LHCN-M2 (cell line): ENCODE data around the gene PNCK. TPM values are rescaled to one million over a fixed set of nuclear protein-coding genes. Genes with fewer than 3 reads are reported as not detected.

Source experiments
- DNase-seq: peaks from one replicate; pipeline ENCODE4 v3.0.0-alpha.2; 2012; ENCODE audit warnings: low read depth
- total RNA-seq: library from RNA; depleted of rRNA; stranded (reverse); fragments of >200 nt; gene quantifications from 2 replicates; pipeline ENCODE4 v1.2.3, GENCODE V29; 2014

PNCK gene
- total RNA-seq, 1 experiment from 2014 or later = not detected

- DNase-seq = no peak
These were observed 31.5 kb downstream of the PNCK start for GRCh38 chrX:153642051-153642654.

GRCh38 chrX:153641627-153642026 is 32.0 kb downstream of the PNCK start:
- DNase-seq = no peak

- DNase-seq = no peak
These were observed 32.7 kb downstream of the PNCK start for GRCh38 chrX:153640736-153641575.

- no peak for DNase-seq
These were observed 33.4 kb downstream of the PNCK start for GRCh38 chrX:153640045-153640686.

- no peak for DNase-seq
These were observed 34.2 kb downstream of the PNCK start for GRCh38 chrX:153639177-153640044.

GRCh38 chrX:153638436-153639176 is 35.0 kb downstream of the PNCK start:
- no peak for DNase-seq

GRCh38 chrX:153638041-153638371 is 35.6 kb downstream of the PNCK start:
- DNase-seq = no peak

- DNase-seq = no peak
These were observed 36.2 kb downstream of the PNCK start for GRCh38 chrX:153637121-153638040.

GRCh38 chrX:153636716-153637115 is 36.9 kb downstream of the PNCK start:
- DNase-seq = no peak

- DNase-seq = peak; percentile 8
These were observed 37.6 kb downstream of the PNCK start for GRCh38 chrX:153635788-153636668.

GRCh38 chrX:153635388-153635787 is 38.2 kb downstream of the PNCK start:
- DNase-seq = no peak

- no peak for DNase-seq
These were observed 38.8 kb downstream of the PNCK start for GRCh38 chrX:153634832-153635231.

GRCh38 chrX:153634236-153634635 is 39.4 kb downstream of the PNCK start:
- no peak for DNase-seq

GRCh38 chrX:153633607-153634180 is 39.9 kb downstream of the PNCK start:
- DNase-seq = no peak

GRCh38 chrX:153633048-153633447 is 40.6 kb downstream of the PNCK start:
- no peak for DNase-seq

- DNase-seq = no peak
These were observed 41.0 kb downstream of the PNCK start for GRCh38 chrX:153632595-153632946.

GRCh38 chrX:153631907-153632594 is 41.6 kb downstream of the PNCK start:
- no peak for DNase-seq

GRCh38 chrX:153631346-153631745 is 42.3 kb downstream of the PNCK start:
- no peak for DNase-seq
